KMS-11 (cell line): ENCODE data around the gene GIPC2.
"Not testable (repeated sequence)": the region's sequence is repeated elsewhere in the genome, so short reads cannot be mapped to it uniquely, and the experiment has no call there.

Experiments
- H2AFZ ChIP-seq: fragments of 200-600 bp; sonication (generic); 2 replicates; pipeline ENCODE4 v1.6.1; 2016; ENCODE audit warnings: antibody characterized with exemption, mixed run types, low read depth
- H3K27ac ChIP-seq: fragments of 200-600 bp; sonication (generic); 2 replicates; pipeline ENCODE4 v1.6.1; 2016; ENCODE audit warnings: mild to moderate bottlenecking, mixed run types
- H3K27me3 ChIP-seq: fragments of 200-600 bp; sonication (generic); 2 replicates; pipeline ENCODE4 v1.6.1; 2017; ENCODE audit warnings: mild to moderate bottlenecking, low read depth, mixed run types, moderate library complexity; ENCODE audit not compliant: insufficient read depth
- H3K36me3 ChIP-seq: fragments of 200-600 bp; sonication (generic); 2 replicates; pipeline ENCODE4 v1.6.1; 2017; ENCODE audit warnings: mild to moderate bottlenecking, mixed run types; ENCODE audit not compliant: insufficient read depth
- H3K4me1 ChIP-seq: fragments of 200-600 bp; sonication (generic); 2 replicates; pipeline ENCODE4 v1.6.1; 2016; ENCODE audit warnings: mild to moderate bottlenecking, low read depth, mixed run types; ENCODE audit not compliant: poor library complexity, severe bottlenecking
- H3K4me2 ChIP-seq: fragments of 200-600 bp; sonication (generic); 2 replicates; pipeline ENCODE4 v1.7.0; 2016; ENCODE audit warnings: mild to moderate bottlenecking, mixed run types
- H3K4me3 ChIP-seq: fragments of 200-600 bp; sonication (generic); IDR thresholded peaks from 2 replicates; pipeline ENCODE4 v1.6.1; 2017; ENCODE audit warnings: low read depth, low read length, mixed read lengths; ENCODE audit not compliant: insufficient read depth
- H3K79me2 ChIP-seq: fragments of 200-600 bp; sonication (generic); 2 replicates; pipeline ENCODE4 v1.6.1; 2016; ENCODE audit warnings: low read depth, mixed run types; ENCODE audit not compliant: insufficient read depth
- H3K9ac ChIP-seq: fragments of 200-600 bp; sonication (generic); 2 replicates; pipeline ENCODE4 v1.6.1; 2016; ENCODE audit warnings: mild to moderate bottlenecking, mixed run types
- H4K20me1 ChIP-seq: fragments of 200-600 bp; sonication (generic); 2 replicates; pipeline ENCODE4 v1.6.1; 2016; ENCODE audit warnings: mild to moderate bottlenecking, mixed run types; ENCODE audit not compliant: insufficient read depth
- TF ChIP-seq, protein P1 (sequence below): fragments of 200-600 bp; sonication (generic); conservative IDR thresholded peaks from 2 replicates; pipeline ENCODE4 v1.6.1; 2017; ENCODE audit warnings: low read depth, mild to moderate bottlenecking, antibody characterized with exemption, low read length, moderate library complexity, mixed read lengths

GIPC2 gene

DNA sequence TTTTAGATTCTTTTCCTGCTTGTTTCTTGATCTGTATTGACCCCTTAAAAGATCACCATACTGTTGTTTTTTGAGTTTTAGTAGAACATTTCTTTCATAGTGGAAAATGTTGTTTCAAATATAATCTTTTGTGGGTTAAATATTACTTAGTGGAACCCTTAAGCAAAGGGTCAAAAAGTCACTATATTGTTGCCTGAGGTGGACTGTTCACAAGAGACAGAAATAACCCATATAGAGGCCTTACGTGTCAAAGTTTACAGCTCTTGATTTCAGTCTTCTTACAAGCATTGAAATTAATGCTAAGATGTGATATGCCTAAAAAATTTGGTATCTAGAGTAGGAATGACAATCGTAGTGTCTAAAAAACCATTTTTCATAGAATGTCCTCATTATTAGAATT lies 34.7 kb upstream of the GIPC2 start:
- H3K79me2 ChIP-seq = peaks cover 20% of the 10 kb centered on the region; the same call in 1 of the 2 replicates

DNA sequence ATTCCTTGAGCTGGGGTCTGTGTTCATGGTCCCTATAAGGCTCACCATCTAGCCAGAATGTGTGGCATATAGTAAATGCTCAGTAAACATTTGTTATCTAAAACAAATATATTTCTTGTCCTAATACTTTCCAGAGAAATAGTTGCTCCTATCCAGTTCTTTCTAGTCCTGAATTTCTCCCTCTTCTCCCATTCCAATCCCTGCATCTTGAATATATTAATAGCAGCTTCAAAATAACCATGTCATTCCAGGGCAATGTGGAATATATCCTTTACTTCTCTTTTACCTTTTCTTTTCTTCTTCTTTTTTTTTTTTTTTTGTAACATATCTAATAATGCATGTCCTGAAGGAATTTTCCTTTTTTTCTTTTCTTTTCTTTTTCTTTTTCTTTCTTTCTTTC lies 30.6 kb upstream of the GIPC2 start:
- Histone ChIP-seq H3K4me2 (no peak overlapping the region), H3K27ac (no peak overlapping the region), H3K4me1 (no peaks in the 10 kb centered on the region), H3K9ac (no peak overlapping the region), H3K36me3 (no peaks in the 10 kb centered on the region), H3K4me3 (no peak overlapping the region), H4K20me1 (no peaks in the 10 kb centered on the region), H3K27me3 (no peaks in the 10 kb centered on the region), H2AFZ (no peak overlapping the region), H3K79me2 (0 out of 2 replicates have a peak, but pooled peaks cover 3% of the 10 kb centered on the region)
- TF ChIP-seq, protein P1, sequence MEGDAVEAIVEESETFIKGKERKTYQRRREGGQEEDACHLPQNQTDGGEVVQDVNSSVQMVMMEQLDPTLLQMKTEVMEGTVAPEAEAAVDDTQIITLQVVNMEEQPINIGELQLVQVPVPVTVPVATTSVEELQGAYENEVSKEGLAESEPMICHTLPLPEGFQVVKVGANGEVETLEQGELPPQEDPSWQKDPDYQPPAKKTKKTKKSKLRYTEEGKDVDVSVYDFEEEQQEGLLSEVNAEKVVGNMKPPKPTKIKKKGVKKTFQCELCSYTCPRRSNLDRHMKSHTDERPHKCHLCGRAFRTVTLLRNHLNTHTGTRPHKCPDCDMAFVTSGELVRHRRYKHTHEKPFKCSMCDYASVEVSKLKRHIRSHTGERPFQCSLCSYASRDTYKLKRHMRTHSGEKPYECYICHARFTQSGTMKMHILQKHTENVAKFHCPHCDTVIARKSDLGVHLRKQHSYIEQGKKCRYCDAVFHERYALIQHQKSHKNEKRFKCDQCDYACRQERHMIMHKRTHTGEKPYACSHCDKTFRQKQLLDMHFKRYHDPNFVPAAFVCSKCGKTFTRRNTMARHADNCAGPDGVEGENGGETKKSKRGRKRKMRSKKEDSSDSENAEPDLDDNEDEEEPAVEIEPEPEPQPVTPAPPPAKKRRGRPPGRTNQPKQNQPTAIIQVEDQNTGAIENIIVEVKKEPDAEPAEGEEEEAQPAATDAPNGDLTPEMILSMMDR = no peak

More for the DNA sequence above, 34.7 kb upstream of the GIPC2 start:
- Histone ChIP-seq H3K27me3 (no peaks in the 10 kb centered on the region), H3K4me2 (no peak overlapping the region), H3K4me1 (peaks cover 29% of the 10 kb centered on the region), H3K4me3 (no peak overlapping the region), H2AFZ (no peak overlapping the region), H4K20me1 (no peaks in the 10 kb centered on the region), H3K36me3 (no peaks in the 10 kb centered on the region), H3K27ac (no peak overlapping the region), H3K9ac (no peak overlapping the region)
- TF ChIP-seq, protein P1 = no peak

DNA sequence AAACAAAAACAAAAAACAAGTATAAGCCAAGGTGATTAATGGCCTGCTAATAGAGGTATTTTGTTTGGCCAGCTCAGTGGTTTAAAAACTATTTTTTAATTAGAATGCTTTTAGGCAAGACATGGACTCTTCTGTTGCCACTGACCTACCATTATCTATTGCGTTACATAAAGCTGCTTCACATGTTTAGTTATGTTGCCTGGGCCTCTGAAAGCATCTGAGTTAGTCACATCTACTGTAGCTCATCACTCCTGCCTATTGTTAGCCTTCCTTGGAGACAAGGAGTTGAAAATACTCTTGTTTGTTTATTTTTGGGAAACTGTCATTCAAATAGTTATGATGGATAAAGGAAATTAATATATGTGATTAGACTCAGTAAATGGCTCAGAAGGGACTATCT lies 26.7 kb upstream of the GIPC2 start:
- no peaks in the 10 kb centered on the region for H3K27me3 ChIP-seq
- H3K4me2 ChIP-seq = no peak overlapping the region
- H2AFZ ChIP-seq = no peak overlapping the region
- no peak overlapping the region for H3K4me3 ChIP-seq
- TF ChIP-seq, protein P1 = no peak
- no peaks in the 10 kb centered on the region for H3K4me1 ChIP-seq
- no peaks in the 10 kb centered on the region for H3K36me3 ChIP-seq
- H4K20me1 ChIP-seq = no peaks in the 10 kb centered on the region
- H3K27ac ChIP-seq = no peak overlapping the region
- H3K9ac ChIP-seq = no peak overlapping the region
- H3K79me2 ChIP-seq = 0 out of 2 replicates have a peak, but pooled peaks cover 3% of the 10 kb centered on the region

DNA sequence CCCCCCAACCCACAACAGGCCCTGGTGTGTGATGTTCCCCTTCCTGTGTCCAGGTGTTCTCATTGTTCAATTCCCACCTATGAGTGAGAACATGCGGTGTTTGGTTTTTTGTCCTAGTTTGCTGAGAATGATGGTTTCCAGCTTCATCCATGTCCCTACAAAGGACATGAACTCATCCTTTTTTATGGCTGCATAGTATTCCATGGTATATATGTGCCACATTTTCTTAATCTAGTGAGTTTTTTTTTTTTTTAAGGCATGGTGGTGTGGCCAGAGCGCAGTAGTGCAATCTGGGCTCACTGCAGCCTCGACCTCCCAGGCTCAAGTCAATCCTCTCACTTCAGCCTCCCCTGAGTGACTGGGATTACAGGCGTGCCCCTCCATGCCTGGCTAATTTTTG lies 24.6 kb upstream of the GIPC2 start:
- not testable (repeated sequence) for H2AFZ ChIP-seq, H3K4me3 ChIP-seq, H3K4me1 ChIP-seq, H3K9ac ChIP-seq, H3K36me3 ChIP-seq, H3K4me2 ChIP-seq, H3K27ac ChIP-seq, H4K20me1 ChIP-seq, H3K27me3 ChIP-seq, H3K79me2 ChIP-seq

DNA sequence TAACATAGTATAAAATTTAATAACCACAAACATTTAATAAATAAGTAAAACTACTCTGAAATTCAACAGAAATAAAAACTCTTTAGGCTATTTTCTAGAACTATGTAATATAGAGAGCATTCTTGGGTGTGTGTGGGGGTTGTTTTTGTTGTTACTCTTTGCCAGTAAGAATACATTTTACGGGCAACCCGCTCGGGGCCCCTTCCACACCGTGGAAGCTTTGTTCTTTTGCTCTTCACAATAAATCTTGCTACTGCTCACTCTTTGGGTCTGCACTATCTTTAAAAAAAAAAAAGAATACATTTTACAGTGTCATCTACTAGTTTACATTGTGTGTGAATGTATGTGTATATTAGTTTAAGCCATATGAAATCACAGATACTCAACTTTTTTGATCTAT lies 16.0 kb upstream of the GIPC2 start:
- Histone ChIP-seq H3K4me1 (no peaks in the 10 kb centered on the region), H4K20me1 (no peaks in the 10 kb centered on the region), H3K4me3 (no peak overlapping the region), H3K36me3 (no peaks in the 10 kb centered on the region), H3K79me2 (no peaks in the 10 kb centered on the region), H3K27ac (no peak overlapping the region), H2AFZ (no peak overlapping the region), H3K27me3 (no peaks in the 10 kb centered on the region), H3K4me2 (no peak overlapping the region), H3K9ac (no peak overlapping the region)
- TF ChIP-seq, protein P1 = no peak
